Liver (tissue), 9 donors: ENCODE results near the gene PMM1. TPM values are rescaled to one million over a fixed set of nuclear protein-coding genes. Genes with fewer than 3 reads are reported as not detected.
A peak's percentile ranks its signal among the peaks of the same experiment; 100 is the strongest.

Experiments used
- DNase-seq: peaks from one replicate; pipeline ENCODE4 v3.0.0-alpha.2; 2017; ENCODE audit warnings: low spot score
- H3K27ac ChIP-seq, 2 donors: one replicate each; pipeline ENCODE4 v1.7.0; 2013; ENCODE audit warnings: inconsistent platforms in 2 of 2, low read length in 2 of 2, control low read depth in 1 of 2, low read depth in 1 of 2, mild to moderate bottlenecking in 1 of 2
- H3K27me3 ChIP-seq, 4 donors: one replicate each; pipeline versions ENCODE4 v1.6.1 to v1.7.0; 2013; ENCODE audit warnings: low read length in 3 of 4, inconsistent platforms in 1 of 4, mild to moderate bottlenecking in 1 of 4, moderate library complexity in 1 of 4; ENCODE audit not compliant: control insufficient read depth in 4 of 4, insufficient read depth in 4 of 4
- H3K36me3 ChIP-seq, 4 donors: one replicate each; pipeline versions ENCODE4 v1.6.1 to v1.7.0; 2013; ENCODE audit warnings: low read length in 3 of 4, mild to moderate bottlenecking in 3 of 4, low read depth in 1 of 4, moderate library complexity in 1 of 4; ENCODE audit not compliant: control insufficient read depth in 4 of 4, insufficient read depth in 3 of 4
- H3K4me1 ChIP-seq, 4 donors: one replicate each; pipeline versions ENCODE4 v1.6.1 to v1.7.0; 2013; ENCODE audit warnings: low read length in 3 of 4, mild to moderate bottlenecking in 3 of 4, moderate library complexity in 1 of 4; ENCODE audit not compliant: control insufficient read depth in 4 of 4, insufficient read depth in 4 of 4
- H3K4me3 ChIP-seq, 3 donors: one replicate each; pipeline versions ENCODE4 v1.6.1 to v1.7.0; 2013; ENCODE audit warnings: low read length in 3 of 3, control low read depth in 1 of 3, low read depth in 1 of 3, mild to moderate bottlenecking in 1 of 3
- H3K9ac ChIP-seq, 2 donors: one replicate each; pipeline ENCODE4 v1.7.0; 2013; ENCODE audit warnings: low read length in 2 of 2, mild to moderate bottlenecking in 2 of 2, moderate library complexity in 2 of 2, control low read depth in 1 of 2, low read depth in 1 of 2
- H3K9me3 ChIP-seq, 4 donors: one replicate each; pipeline versions ENCODE4 v1.6.1 to v1.7.0; 2013; ENCODE audit warnings: low read length in 3 of 4; ENCODE audit not compliant: control insufficient read depth in 4 of 4
- ATF3 ChIP-seq: IDR thresholded peaks from 2 replicates; pipeline ENCODE4 v1.6.1; 2016; ENCODE audit warnings: antibody characterized with exemption
- CTCF ChIP-seq: fragments of 150-350 bp; IDR thresholded peaks from 2 replicates; pipeline ENCODE4 v1.5.1; 2017; ENCODE audit warnings: improper control_type of control experiment, low read depth, low read length; ENCODE audit not compliant: missing input control
- EGR1 ChIP-seq, 2 donors: IDR thresholded peaks; 2 replicates each; pipeline ENCODE4 v1.6.1; 2016 to 2018; ENCODE audit warnings: antibody characterized with exemption in 2 of 2, low read depth in 2 of 2
- FOXA1 ChIP-seq: IDR thresholded peaks from 2 replicates; pipeline ENCODE4 v1.6.1; 2016; ENCODE audit warnings: antibody characterized with exemption
- FOXA2 ChIP-seq: IDR thresholded peaks from 2 replicates; pipeline ENCODE4 v1.6.1; 2016; ENCODE audit warnings: antibody characterized with exemption
- GABPA ChIP-seq, 2 donors: IDR thresholded peaks in 1 of 2; conservative IDR thresholded peaks in 1 of 2; 2 replicates each; pipeline ENCODE4 v1.6.1; 2016; ENCODE audit warnings: antibody characterized with exemption in 2 of 2, mild to moderate bottlenecking in 1 of 2, moderate library complexity in 1 of 2
- HNF4A ChIP-seq, 2 donors: conservative IDR thresholded peaks; 2 replicates each; pipeline ENCODE4 v1.6.1; 2016; ENCODE audit warnings: antibody characterized with exemption in 2 of 2, mild to moderate bottlenecking in 2 of 2
- HNF4G ChIP-seq: IDR thresholded peaks from 2 replicates; pipeline ENCODE4 v1.6.1; 2016; ENCODE audit warnings: antibody characterized with exemption
- JUND ChIP-seq, 2 donors: IDR thresholded peaks; 2 replicates each; pipeline ENCODE4 v1.6.1; 2016; ENCODE audit warnings: antibody characterized with exemption in 2 of 2
- MAX ChIP-seq: IDR thresholded peaks from 2 replicates; pipeline ENCODE4 v1.6.1; 2016; ENCODE audit warnings: antibody characterized with exemption
- NR2F2 ChIP-seq: IDR thresholded peaks from 2 replicates; pipeline ENCODE4 v1.6.1; 2016; ENCODE audit warnings: antibody characterized with exemption
- RAD21 ChIP-seq, 2 donors: IDR thresholded peaks; 2 replicates each; pipeline ENCODE4 v1.6.1; 2016; ENCODE audit warnings: antibody characterized with exemption in 2 of 2, mild to moderate bottlenecking in 2 of 2
- REST ChIP-seq: IDR thresholded peaks from 2 replicates; pipeline ENCODE4 v1.6.1; 2016; ENCODE audit warnings: antibody characterized with exemption, mild to moderate bottlenecking
- RXRA ChIP-seq, 2 donors: IDR thresholded peaks; 2 replicates each; pipeline ENCODE4 v1.6.1; 2017 to 2018; ENCODE audit warnings: antibody characterized with exemption in 2 of 2, mild to moderate bottlenecking in 1 of 2
- SP1 ChIP-seq: IDR thresholded peaks from 2 replicates; pipeline ENCODE4 v1.6.1; 2018; ENCODE audit warnings: antibody characterized with exemption, mild to moderate bottlenecking
- TAF1 ChIP-seq: conservative IDR thresholded peaks from 2 replicates; pipeline ENCODE4 v1.6.1; 2016; ENCODE audit warnings: antibody characterized with exemption, mild to moderate bottlenecking
- YY1 ChIP-seq: IDR thresholded peaks from 2 replicates; pipeline ENCODE4 v1.6.1; 2016; ENCODE audit warnings: antibody characterized with exemption, mild to moderate bottlenecking
- ZBTB33 ChIP-seq: IDR thresholded peaks from 2 replicates; pipeline ENCODE4 v1.6.1; 2016; ENCODE audit warnings: antibody characterized with exemption
- WGBS: extraction: QIAGEN DNeasy Blood & Tissue Kit; methylation state at CpG from one replicate; pipeline ENCODE4 v1.1.7; 2013; 5-methylcytosine and 5-hydroxymethylcytosine counted together
- polyA plus RNA-seq, 2 donors: library from polyadenylated mRNA; stranded (reverse) in 1 of 2; unstranded in 1 of 2; fragments of 200-250 nt in 1 of 2; fragments of >200 nt in 1 of 2; fragmentation: Nextera tagmentation in 1 of 2; extraction: Ambion mirVana in 1 of 2; gene quantifications; one replicate each; pipeline versions ENCODE4 v1.2.1 to v1.2.3, GENCODE V29; 2013 to 2015
- total RNA-seq, 2 donors: library from RNA; depleted of rRNA; stranded (reverse); fragments of >200 nt; gene quantifications; one replicate each; pipeline ENCODE4 v1.2.3, GENCODE V29; 2014
- donor health status: healthy.
- donor health status: healthy.
- donor health status: healthy.
- donor health status: healthy.
- donor health status: healthy.

Gene PMM1
- total and polyA plus RNA-seq, 4 donors, result 24.9 to 50.2 (median 32.6) TPM

- TF ChIP-seq TAF1, result no peak
- peak; percentile 66 for TF ChIP-seq YY1
- no peak for TF ChIP-seq JUND (IDR thresholded peaks at IDR 0.05)
These were observed 45.6 kb downstream of the PMM1 start, which contains the start of gene POLR3H (continued) for GRCh38 chr22:41543854-41544670.

GRCh38 chr22:41542224-41542623 lies 47.4 kb downstream of the PMM1 start:
- Histone ChIP-seq H3K4me3 (no peak overlapping the region), H3K27me3 (no peaks in the 10 kb centered on the region), H3K27ac (no peak overlapping the region), H3K9ac (no peak overlapping the region), H3K4me1 (peaks cover 4 to 46% (median 37%) of the 10 kb centered on the region in 4 donors), H3K9me3 (no peaks in the 10 kb centered on the region), H3K36me3 (peaks cover 0 to 11% (median 1%) of the 10 kb centered on the region in 4 donors)
- no peak for DNase-seq
- TF ChIP-seq NR2F2 (no peak), HNF4G (no peak), FOXA1 (no peak), RAD21 (IDR thresholded peaks at IDR 0.05) (no peak), CTCF (no peak), MAX (no peak), FOXA2 (no peak), YY1 (no peak), EGR1 (IDR thresholded peaks at IDR 0.05; ENCODE audit: low read depth in 2 of 2) (no peak), REST (no peak), ATF3 (no peak), TAF1 (no peak), GABPA (IDR thresholded peaks at IDR 0.05 in 1 of 2, conservative IDR thresholded peaks at IDR 0.05 in 1 of 2) (no peak), ZBTB33 (no peak), SP1 (no peak), JUND (IDR thresholded peaks at IDR 0.05) (no peak), HNF4A (conservative IDR thresholded peaks at IDR 0.05) (no peak), RXRA (IDR thresholded peaks at IDR 0.05) (no peak)
- WGBS, result 96% methylated on average over 4 of the region's 4 CpGs
